HG03064 (cell line): ENCODE measurements around the gene ANXA11.

Experiments used
- ATAC-seq: cut with Tn5 transposase; IDR thresholded peaks from one replicate; pipeline ENCODE4 v1.9.1; 2021; ENCODE audit warnings: low read depth; ENCODE audit not compliant: unreplicated experiment

Gene ANXA11

DNA sequence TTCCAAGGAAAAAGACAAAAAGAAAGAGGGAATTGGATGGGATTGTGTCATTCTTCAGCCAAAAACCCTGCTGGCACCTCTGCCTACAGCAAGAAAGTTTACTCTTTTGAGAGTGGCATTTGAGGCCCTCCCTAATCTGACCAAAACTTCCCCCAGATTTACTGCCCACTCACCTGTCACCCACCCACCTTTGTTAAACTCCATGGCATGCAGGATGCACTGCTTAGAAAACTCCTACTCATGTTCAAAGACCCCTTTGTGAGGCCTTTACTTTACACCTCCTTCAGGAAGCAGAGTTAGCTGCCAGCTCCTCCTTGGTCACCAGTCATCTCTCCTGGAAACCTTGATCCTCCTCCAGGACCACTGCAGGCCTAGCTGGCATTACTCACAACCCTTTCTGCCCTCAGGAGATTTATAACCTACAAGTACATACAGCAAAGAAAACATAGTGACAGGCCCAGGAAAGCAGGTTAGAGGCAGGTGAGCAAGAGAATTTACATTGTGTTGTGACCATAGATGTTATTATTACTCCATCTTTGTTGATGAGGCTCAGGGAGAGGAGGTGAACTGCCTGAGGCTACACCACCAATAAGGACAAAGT lies 83.1 kb downstream of the ANXA11 start:
- ATAC-seq = no peak

GRCh38 chr10:80118669-80119068 lies 86.7 kb downstream of the ANXA11 start:
- no peak for ATAC-seq

GRCh38 chr10:80110986-80111385 lies 94.4 kb downstream of the ANXA11 start:
- ATAC-seq = no peak

DNA sequence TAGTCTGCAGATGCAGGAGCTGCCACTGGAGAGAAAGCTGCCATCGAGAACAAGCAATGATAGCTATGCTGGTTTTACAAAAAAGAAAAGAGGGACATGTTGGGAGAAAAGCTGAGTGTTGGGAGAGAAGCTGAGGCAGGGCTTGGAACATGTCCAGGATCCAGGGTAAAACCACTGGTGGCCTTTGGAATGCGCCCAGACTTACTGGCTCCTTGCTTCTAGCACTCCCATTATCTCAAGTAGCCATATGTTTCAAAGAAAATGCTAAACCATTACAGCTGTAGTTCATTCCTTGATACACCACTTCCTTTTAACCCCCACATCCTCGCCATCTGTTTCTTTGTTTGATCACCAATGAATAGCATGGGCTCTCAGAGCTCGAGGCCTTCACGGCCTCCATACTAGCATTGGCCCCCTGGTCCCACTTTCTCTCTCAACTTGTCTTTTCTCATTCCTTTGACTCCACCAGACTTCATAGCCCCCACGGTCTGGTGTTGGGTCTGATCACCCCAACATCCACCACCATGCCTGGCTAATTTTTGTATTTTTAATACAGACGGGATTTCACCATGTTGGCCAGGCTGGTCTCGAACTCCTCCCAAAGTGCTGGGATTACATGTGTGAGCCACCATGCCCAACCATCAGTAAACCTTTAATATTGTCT lies 96.6 kb downstream of the ANXA11 start:
- no peak for ATAC-seq

GRCh38 chr10:80104066-80104926 lies 101.0 kb downstream of the ANXA11 start:
- ATAC-seq = no peak
